ENCODE data around the gene BARX2.

BARX2 gene

GRCh38 chr11:129396454-129396853 is 20.8 kb downstream of the BARX2 start:
- H3K27ac ChIP-seq (ENCODE audit: low read depth, low read length), result no peak overlapping the region
- no peak overlapping the region for H3K4me3 ChIP-seq (ENCODE audit: insufficient read depth, low read length, poor library complexity, severe bottlenecking)
- no peaks in the 10 kb centered on the region for H3F3A ChIP-seq (ENCODE audit: insufficient read depth)
- no peak overlapping the region for H3K9ac ChIP-seq (ENCODE audit: low read length)
- H3K79me2 ChIP-seq (ENCODE audit: insufficient read depth, low read length), result no peaks in the 10 kb centered on the region
- H3K36me3 ChIP-seq (ENCODE audit: low read length), result no peaks in the 10 kb centered on the region
- H2AFZ ChIP-seq (ENCODE audit: low read depth, low read length, severe bottlenecking), result no peak overlapping the region
- H3K9me3 ChIP-seq (ENCODE audit: insufficient read depth, low read length), result no peaks in the 10 kb centered on the region
- H3K27me3 ChIP-seq (ENCODE audit: low read length), result no peaks in the 10 kb centered on the region
- no peaks in the 10 kb centered on the region for H3K9me2 ChIP-seq (replicated peaks; ENCODE audit: insufficient read depth, low read length)
- no peak overlapping the region for H3K4me2 ChIP-seq (ENCODE audit: low read depth, low read length, poor library complexity, severe bottlenecking)
- TF ChIP-seq EZH2phosphoT487 (conservative IDR thresholded peaks at IDR 0.05; ENCODE audit: low read length), result no peak
- no peak for TF ChIP-seq CTCF (IDR thresholded peaks at IDR 0.05; ENCODE audit: insufficient read depth, low read length, poor library complexity, severe bottlenecking)
- H4K20me1 ChIP-seq (ENCODE audit: low read depth, low read length), result no peaks in the 10 kb centered on the region

- Histone ChIP-seq H2AFZ (ENCODE audit: low read depth, low read length, severe bottlenecking) (no peak overlapping the region), H3K4me3 (ENCODE audit: insufficient read depth, low read length, poor library complexity, severe bottlenecking) (no peak overlapping the region), H3K79me2 (ENCODE audit: insufficient read depth, low read length) (no peaks in the 10 kb centered on the region), H3K27me3 (ENCODE audit: low read length) (no peaks in the 10 kb centered on the region), H3K36me3 (ENCODE audit: low read length) (no peaks in the 10 kb centered on the region), H3K4me2 (ENCODE audit: low read depth, low read length, poor library complexity, severe bottlenecking) (no peak overlapping the region), H3K9me3 (ENCODE audit: insufficient read depth, low read length) (no peaks in the 10 kb centered on the region), H4K20me1 (ENCODE audit: low read depth, low read length) (no peaks in the 10 kb centered on the region), H3K9me2 (replicated peaks; ENCODE audit: insufficient read depth, low read length) (no peaks in the 10 kb centered on the region), H3F3A (ENCODE audit: insufficient read depth) (no peaks in the 10 kb centered on the region), H3K9ac (ENCODE audit: low read length) (no peak overlapping the region), H3K27ac (ENCODE audit: low read depth, low read length) (no peak overlapping the region)
- TF ChIP-seq EZH2phosphoT487 (conservative IDR thresholded peaks at IDR 0.05; ENCODE audit: low read length), result no peak
- no peak for TF ChIP-seq CTCF (IDR thresholded peaks at IDR 0.05; ENCODE audit: insufficient read depth, low read length, poor library complexity, severe bottlenecking)
Measured at GRCh38 chr11:129402206-129403171, 26.8 kb downstream of the BARX2 start.

GRCh38 chr11:129404731-129405130 is 29.1 kb downstream of the BARX2 start:
- Histone ChIP-seq H3K4me3 (ENCODE audit: insufficient read depth, low read length, poor library complexity, severe bottlenecking) (no peak overlapping the region), H2AFZ (ENCODE audit: low read depth, low read length, severe bottlenecking) (no peak overlapping the region), H4K20me1 (ENCODE audit: low read depth, low read length) (no peaks in the 10 kb centered on the region), H3K4me2 (ENCODE audit: low read depth, low read length, poor library complexity, severe bottlenecking) (no peak overlapping the region), H3F3A (ENCODE audit: insufficient read depth) (no peaks in the 10 kb centered on the region), H3K9ac (ENCODE audit: low read length) (no peak overlapping the region), H3K27me3 (ENCODE audit: low read length) (no peaks in the 10 kb centered on the region), H3K79me2 (ENCODE audit: insufficient read depth, low read length) (no peaks in the 10 kb centered on the region), H3K27ac (ENCODE audit: low read depth, low read length) (no peak overlapping the region), H3K9me3 (ENCODE audit: insufficient read depth, low read length) (no peaks in the 10 kb centered on the region), H3K36me3 (ENCODE audit: low read length) (no peaks in the 10 kb centered on the region), H3K9me2 (replicated peaks; ENCODE audit: insufficient read depth, low read length) (no peaks in the 10 kb centered on the region)
- no peak for TF ChIP-seq CTCF (IDR thresholded peaks at IDR 0.05; ENCODE audit: insufficient read depth, low read length, poor library complexity, severe bottlenecking)
- TF ChIP-seq EZH2phosphoT487 (conservative IDR thresholded peaks at IDR 0.05; ENCODE audit: low read length), result no peak

All from SU-DHL-6 (cell line).